GM10248 (cell line): ENCODE data around the gene ARHGEF40.

ENCODE experiments used
- CTCF ChIA-PET: fragments of 300-600 bp; sonication (Branson Sonifier 250); formaldehyde crosslinking; extraction: SDS; loops from one replicate; lab custom pipeline; 2021; ENCODE audit warnings: antibody characterized with exemption; lab: Yijun Ruan, JAX
- POLR2A ChIA-PET: fragments of 350-650 bp; sonication (Branson Sonifier 250); formaldehyde crosslinking; extraction: SDS; loops from one replicate; lab custom pipeline; 2020; ENCODE audit warnings: antibody characterized with exemption; lab: Yijun Ruan, JAX
- DNase-seq: peaks from one replicate; pipeline ENCODE4 v3.0.0; 2012; ENCODE audit errors: extremely low spot score
- TF ChIP-seq, protein P1 (sequence below): IDR thresholded peaks from 2 replicates; pipeline ENCODE4 v1.5.1; 2012; ENCODE audit warnings: mild to moderate bottlenecking, low read depth; ENCODE audit errors: extremely low read depth, missing control alignments, control extremely low read depth

The ARHGEF40 gene

GRCh38 chr14:21093018-21093417 is 22.9 kb downstream of the ARHGEF40 start:
- TF ChIP-seq, protein P1, sequence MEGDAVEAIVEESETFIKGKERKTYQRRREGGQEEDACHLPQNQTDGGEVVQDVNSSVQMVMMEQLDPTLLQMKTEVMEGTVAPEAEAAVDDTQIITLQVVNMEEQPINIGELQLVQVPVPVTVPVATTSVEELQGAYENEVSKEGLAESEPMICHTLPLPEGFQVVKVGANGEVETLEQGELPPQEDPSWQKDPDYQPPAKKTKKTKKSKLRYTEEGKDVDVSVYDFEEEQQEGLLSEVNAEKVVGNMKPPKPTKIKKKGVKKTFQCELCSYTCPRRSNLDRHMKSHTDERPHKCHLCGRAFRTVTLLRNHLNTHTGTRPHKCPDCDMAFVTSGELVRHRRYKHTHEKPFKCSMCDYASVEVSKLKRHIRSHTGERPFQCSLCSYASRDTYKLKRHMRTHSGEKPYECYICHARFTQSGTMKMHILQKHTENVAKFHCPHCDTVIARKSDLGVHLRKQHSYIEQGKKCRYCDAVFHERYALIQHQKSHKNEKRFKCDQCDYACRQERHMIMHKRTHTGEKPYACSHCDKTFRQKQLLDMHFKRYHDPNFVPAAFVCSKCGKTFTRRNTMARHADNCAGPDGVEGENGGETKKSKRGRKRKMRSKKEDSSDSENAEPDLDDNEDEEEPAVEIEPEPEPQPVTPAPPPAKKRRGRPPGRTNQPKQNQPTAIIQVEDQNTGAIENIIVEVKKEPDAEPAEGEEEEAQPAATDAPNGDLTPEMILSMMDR = no peak
- ChIA-PET POLR2A (no interaction called here), CTCF (interaction anchor here (0.8 to 7.8 kb wide), 31 partner anchors 13 to 434 kb away, joined by 3 to 228 read pairs (median 8); partner anchors contain the start of genes ARHGEF40, EDDM3A, RNASE8 and TMEM253)
- DNase-seq = no peak

GRCh38 chr14:21093769-21094681 is 23.9 kb downstream of the ARHGEF40 start:
- DNase-seq = no peak
- CTCF ChIA-PET = interaction anchor here (0.8 to 7.8 kb wide), 15 partner anchors 12 to 123 kb away, joined by 3 to 228 read pairs (median 11); partner anchors contain the start of genes ARHGEF40 and TMEM253
- TF ChIP-seq, protein P1 = no peak
- POLR2A ChIA-PET = no interaction called here

DNA sequence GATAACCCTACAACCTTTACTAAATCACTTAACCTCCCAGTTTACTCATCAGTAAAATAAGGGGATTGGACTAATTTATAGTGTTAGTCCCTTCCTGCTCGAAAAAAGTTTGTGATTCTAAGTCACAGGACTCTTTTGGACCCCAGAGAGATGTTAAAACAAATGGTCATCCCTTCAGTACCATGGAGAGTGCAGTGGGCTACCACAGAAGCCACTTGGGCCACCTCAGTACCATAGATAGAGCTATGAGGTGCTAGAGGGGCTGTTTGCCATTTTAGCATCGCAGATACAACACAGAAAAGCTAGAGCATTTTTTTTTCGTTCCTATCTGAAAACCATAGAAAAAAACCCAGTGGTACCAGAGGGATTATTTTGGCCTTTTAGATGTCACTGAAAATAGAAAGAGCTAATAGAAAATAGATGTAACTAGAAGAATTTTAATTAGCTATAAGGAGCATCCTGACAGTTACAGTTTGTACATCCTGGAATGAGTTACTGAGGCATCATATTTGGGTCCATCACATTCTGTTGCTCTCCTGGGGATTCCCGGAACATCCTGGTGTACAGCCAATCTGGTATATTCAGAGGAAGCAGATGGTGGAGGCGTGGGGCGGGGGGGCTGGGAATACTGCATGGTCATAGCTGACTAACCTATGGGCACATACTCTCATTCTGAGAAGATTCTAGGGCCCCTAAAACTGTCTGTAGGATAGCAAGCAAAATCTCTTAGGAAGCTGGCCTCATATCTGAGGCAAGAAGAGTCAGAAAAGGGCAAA is 25.5 kb downstream of the ARHGEF40 start:
- DNase-seq = no peak
- TF ChIP-seq, protein P1 = no peak
- ChIA-PET POLR2A (no interaction called here), CTCF (interaction anchor here (1.1 to 7.8 kb wide), 5 partner anchors 11 to 80 kb away, joined by 3 to 228 read pairs (median 130); partner anchors contain the start of gene TMEM253)

DNA sequence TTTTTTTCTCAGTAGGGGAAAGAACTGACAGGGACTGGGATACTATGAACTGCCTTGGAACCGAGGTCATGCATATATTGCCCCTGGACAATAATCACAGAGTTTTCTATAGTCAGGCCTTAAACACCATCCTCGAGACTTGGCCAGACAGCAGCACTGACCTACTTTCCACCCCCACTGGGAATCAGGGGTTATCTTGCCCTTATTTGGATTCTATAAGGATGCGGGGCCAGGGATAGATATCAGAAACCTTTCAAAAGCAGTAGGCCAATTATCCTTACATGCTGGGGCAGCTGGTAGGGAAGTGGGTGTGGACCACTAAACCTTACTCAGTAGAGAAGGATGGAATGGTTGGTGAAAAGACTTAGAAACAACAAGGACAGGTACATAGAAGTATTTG is 26.3 kb downstream of the ARHGEF40 start:
- POLR2A ChIA-PET = no interaction called here
- CTCF ChIA-PET = interaction anchor here (1.1 to 7.8 kb wide), 5 partner anchors 9 to 81 kb away, joined by 3 to 228 read pairs (median 130); partner anchors contain the start of gene TMEM253
- no peak for DNase-seq
- TF ChIP-seq, protein P1 = no peak

GRCh38 chr14:21096978-21097635 is 27.0 kb downstream of the ARHGEF40 start:
- no peak for DNase-seq
- CTCF ChIA-PET = interaction anchor here (1.1 to 7.8 kb wide), 5 partner anchors 9 to 82 kb away, joined by 3 to 228 read pairs (median 130); partner anchors contain the start of gene TMEM253
- TF ChIP-seq, protein P1 = no peak
- POLR2A ChIA-PET = no interaction called here
